HFF-Myc (cell line): ENCODE data around the gene PHOX2A.

ENCODE experiments used
- DNase-seq: peaks from one replicate; pipeline ENCODE4 v3.0.0-alpha.2; 2011; ENCODE audit warnings: low read depth; ENCODE audit errors: extremely low read depth
- H3K4me3 ChIP-seq: replicated peaks from 2 replicates; pipeline ENCODE4 v1.5.1; 2011; ENCODE audit warnings: low read depth, mild to moderate bottlenecking, control low read depth, low read length
- CTCF ChIP-seq: IDR thresholded peaks from 2 replicates; pipeline ENCODE4 v1.5.1; 2012; ENCODE audit warnings: mild to moderate bottlenecking, low read depth, low read length, control low read depth; ENCODE audit errors: missing control alignments

Gene PHOX2A

GRCh38 chr11:72238492-72239312 lies 5.3 kb downstream of the PHOX2A start:
- TF ChIP-seq CTCF = no peak
- no peak for DNase-seq
- no peak overlapping the region for H3K4me3 ChIP-seq

- H3K4me3 ChIP-seq = no peak overlapping the region
- DNase-seq = no peak
- peak; percentile 68 for TF ChIP-seq CTCF
These were observed 5.9 kb downstream of the PHOX2A start for GRCh38 chr11:72238040-72238450.

DNA sequence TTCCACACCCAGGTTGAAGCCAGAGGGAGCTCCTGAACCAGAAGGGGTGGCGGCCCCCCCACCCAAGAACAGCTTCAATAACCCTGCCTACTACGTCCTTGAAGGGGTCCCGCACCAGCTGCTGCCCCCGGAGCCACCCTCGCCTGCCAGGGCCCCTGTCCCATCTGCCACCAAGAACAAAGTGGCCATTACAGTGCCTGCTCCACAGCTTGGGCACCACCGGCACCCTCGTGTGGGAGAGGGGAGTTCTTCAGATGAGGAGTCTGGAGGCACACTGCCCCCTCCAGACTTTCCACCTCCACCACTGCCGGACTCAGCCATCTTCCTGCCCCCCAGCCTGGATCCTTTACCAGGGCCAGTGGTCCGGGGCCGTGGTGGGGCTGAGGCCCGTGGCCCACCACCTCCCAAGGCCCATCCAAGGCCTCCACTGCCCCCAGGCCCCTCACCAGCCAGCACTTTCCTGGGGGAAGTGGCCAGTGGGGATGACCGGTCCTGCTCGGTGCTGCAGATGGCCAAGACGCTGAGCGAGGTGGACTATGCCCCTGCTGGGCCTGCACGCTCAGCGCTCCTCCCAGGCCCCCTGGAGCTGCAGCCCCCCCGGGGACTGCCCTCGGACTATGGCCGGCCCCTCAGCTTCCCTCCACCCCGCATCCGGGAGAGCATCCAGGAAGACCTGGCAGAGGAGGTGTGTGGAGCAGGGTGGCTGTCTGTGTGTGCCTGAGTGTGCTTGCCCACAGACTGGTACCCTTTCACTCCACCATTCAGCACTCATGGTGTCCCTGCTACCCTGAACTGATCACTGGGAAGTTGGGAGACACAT lies 6.7 kb downstream of the PHOX2A start:
- no peak for DNase-seq
- TF ChIP-seq CTCF = no peak
- no peak overlapping the region for H3K4me3 ChIP-seq

DNA sequence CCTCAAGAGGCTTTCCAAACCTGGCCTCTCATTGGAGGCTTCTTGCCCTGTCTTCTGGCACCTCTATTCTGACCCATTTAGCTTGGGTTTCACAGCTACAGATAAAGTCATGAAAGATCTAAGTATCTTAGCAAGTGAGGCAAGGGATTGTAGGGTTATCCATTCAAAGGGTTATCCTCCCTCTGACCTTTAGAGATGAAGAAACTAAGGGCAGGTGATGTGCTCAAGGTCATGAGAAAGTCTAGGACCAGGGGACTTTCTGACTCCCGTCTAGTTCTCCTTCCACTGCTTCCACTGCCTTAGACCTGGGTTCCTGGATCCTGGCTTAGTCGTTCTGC lies 7.2 kb downstream of the PHOX2A start:
- H3K4me3 ChIP-seq = no peak overlapping the region
- TF ChIP-seq CTCF = no peak
- no peak for DNase-seq

DNA sequence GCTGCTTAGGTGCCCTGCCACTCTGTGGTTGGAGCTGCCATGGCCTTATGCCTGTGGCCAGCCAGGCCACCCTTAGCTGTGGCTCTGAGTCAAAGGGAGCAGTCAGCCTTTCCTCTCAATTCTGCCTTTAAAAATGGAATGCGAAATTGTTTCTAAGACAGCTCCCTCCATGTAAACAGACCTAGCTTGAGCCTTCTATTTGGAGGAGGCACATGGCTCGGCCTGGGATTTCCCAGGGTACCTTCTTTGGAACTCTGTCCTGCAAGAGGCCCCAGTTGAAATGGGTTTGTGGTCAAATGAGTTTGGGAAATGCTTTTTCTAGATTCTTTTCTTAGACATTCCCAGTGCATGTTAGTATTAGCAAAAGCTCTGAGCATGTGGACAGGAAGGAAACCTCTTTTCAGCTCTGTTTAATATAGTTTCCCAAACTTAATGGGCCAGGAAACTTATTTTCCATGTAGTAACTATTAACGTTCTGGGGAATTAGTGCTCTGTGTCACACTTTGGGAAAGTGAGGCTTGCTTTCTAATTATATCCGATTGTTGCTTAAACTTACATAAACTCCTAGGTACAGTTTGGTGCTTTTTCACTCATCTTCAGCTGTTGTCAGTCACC lies 7.8 kb downstream of the PHOX2A start:
- no peak for TF ChIP-seq CTCF
- no peak overlapping the region for H3K4me3 ChIP-seq
- no peak for DNase-seq

DNA sequence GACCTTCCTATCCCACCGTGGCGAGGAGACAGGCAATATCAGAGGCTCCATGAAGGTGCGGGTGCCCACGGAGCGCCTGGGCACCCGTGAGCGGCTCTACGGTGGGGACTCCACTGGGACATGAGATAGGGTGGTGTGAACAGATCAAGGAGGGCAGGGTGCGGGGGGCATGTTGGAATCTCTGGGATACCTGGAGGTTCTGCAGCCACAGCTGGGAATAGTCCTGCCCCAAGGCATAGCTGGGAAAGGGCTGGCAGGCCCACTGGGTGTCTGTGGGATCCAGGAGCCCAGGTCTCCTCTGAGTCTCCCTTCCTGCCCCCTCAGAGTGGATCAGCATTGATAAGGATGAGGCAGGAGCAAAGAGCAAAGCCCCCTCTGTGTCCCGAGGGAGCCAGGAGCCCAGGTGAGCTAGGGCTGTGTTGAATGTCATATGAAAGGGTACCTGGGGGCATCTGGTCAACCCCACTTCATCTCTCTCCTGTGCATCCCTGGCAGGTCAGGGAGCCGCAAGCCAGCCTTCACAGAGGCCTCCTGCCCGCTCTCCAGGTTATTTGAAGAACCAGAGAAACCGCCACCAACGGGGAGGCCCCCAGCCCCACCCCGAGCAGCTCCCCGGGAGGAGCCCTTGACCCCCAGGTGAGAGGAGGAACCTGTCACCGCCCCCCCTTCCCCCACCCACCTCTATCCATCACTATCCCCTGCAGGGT lies 8.5 kb downstream of the PHOX2A start:
- no peak overlapping the region for H3K4me3 ChIP-seq
- no peak for TF ChIP-seq CTCF

More for the DNA sequence above, 8.5 kb downstream of the PHOX2A start:
- no peak for DNase-seq
